SK-N-MC (cell line): ENCODE results near the gene RWDD1.

Experiments
- DNase-seq: peaks from one replicate; pipeline ENCODE4 v3.0.0-alpha.2; 2011; ENCODE audit warnings: low read depth, low spot score
- H3K27ac ChIP-seq: fragments of 200-600 bp; sonication (generic); 2 replicates; pipeline ENCODE4 v1.5.1; 2016; ENCODE audit warnings: mixed run types
- H3K36me3 ChIP-seq: fragments of 200-600 bp; sonication (generic); 2 replicates; pipeline ENCODE4 v1.6.1; 2017; ENCODE audit warnings: antibody characterized with exemption, low read length, mixed read lengths; ENCODE audit not compliant: insufficient read depth
- H3K4me3 ChIP-seq: fragments of 200-600 bp; sonication (generic); 2 replicates; pipeline ENCODE4 v1.5.1; 2016
- H3K9ac ChIP-seq: fragments of 200-600 bp; sonication (generic); 2 replicates; pipeline ENCODE4 v1.8.0; 2017; ENCODE audit warnings: mixed run types, mixed read lengths; ENCODE audit not compliant: insufficient read length
- H3K9me3 ChIP-seq: fragments of 200-600 bp; sonication (generic); 2 replicates; pipeline ENCODE4 v1.6.1; 2017; ENCODE audit warnings: low read depth, mild to moderate bottlenecking, antibody characterized with exemption, low read length, moderate library complexity, mixed read lengths
- EZH2 ChIP-seq: fragments of 200-600 bp; sonication (generic); IDR thresholded peaks from one replicate; pipeline ENCODE4 v1.6.1; 2017; ENCODE audit warnings: antibody characterized with exemption
- FOXP2 ChIP-seq: optimal IDR thresholded peaks from 2 replicates; pipeline ENCODE3; 2011; ENCODE audit warnings: mild to moderate bottlenecking, moderate library complexity; ENCODE audit not compliant: insufficient read depth; ENCODE audit errors: extremely low read length, control extremely low read depth
- POLR2AphosphoS5 ChIP-seq: IDR thresholded peaks from 2 replicates; pipeline ENCODE4 v1.6.1; 2012; ENCODE audit warnings: mild to moderate bottlenecking, low read depth, low read length, borderline replicate concordance

RWDD1 gene

DNA sequence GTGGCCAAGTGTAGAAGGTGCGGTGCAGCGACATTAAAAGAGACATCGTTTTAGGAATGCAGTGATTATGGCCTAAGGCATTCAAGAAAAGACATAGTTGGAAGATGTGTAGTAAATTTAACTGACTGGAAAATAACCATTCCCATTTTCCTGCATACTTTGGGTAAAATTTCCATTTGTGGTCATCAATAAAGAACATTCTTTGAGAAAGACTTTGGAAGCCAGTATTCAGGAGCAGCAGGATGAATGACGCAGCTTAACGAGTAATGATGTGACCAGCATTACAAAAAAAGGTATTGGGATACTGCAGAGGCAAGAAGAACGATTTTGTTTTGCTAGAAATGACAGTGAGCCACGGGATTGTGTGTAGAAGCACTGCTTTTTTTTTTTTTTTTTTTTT is 7.0 kb upstream of the RWDD1 start:
- DNase-seq: no peak
- H3K4me3 ChIP-seq: no peak overlapping the region

GRCh38 chr6:116564921-116565872 is 6.1 kb upstream of the RWDD1 start:
- Histone ChIP-seq H3K36me3 (no peaks in the 10 kb centered on the region), H3K27ac (no peak overlapping the region), H3K9me3 (no peaks in the 10 kb centered on the region), H3K9ac (no peak overlapping the region), H3K4me3 (no peak overlapping the region)
- no peak for DNase-seq
- TF ChIP-seq FOXP2: no peak
- TF ChIP-seq POLR2AphosphoS5: no peak
- no peak for TF ChIP-seq EZH2

More for the DNA sequence above, 7.0 kb upstream of the RWDD1 start:
- TF ChIP-seq FOXP2 (no peak), EZH2 (no peak), POLR2AphosphoS5 (no peak)
- H3K27ac ChIP-seq: no peak overlapping the region
- H3K9ac ChIP-seq: no peak overlapping the region
- H3K9me3 ChIP-seq: no peaks in the 10 kb centered on the region
- H3K36me3 ChIP-seq: no peaks in the 10 kb centered on the region

DNA sequence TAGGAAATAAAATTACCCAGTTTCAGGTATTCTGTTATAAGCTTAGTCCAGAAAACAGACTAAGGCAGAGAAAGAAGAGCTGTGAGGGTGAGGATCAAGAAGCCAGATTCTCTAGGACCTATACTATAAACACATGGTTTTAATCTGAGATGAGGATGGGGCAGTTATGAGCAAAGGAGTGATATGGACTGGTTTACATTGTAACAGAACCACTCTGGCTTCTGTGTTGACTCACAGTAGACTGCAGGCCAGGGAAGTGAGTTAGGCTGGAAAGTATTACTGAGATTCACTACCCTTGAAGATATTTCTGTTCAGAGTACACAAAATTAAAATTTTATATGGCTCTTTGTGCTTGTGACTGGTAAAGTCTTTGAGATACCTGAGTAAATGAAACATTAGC is 3.2 kb upstream of the RWDD1 start:
- Histone ChIP-seq H3K9ac (no peak overlapping the region), H3K9me3 (no peaks in the 10 kb centered on the region), H3K4me3 (no peak overlapping the region), H3K27ac (no peak overlapping the region), H3K36me3 (no peaks in the 10 kb centered on the region)
- TF ChIP-seq EZH2 (no peak), FOXP2 (no peak), POLR2AphosphoS5 (no peak)
- no peak for DNase-seq

- Histone ChIP-seq H3K9me3 (no peaks in the 10 kb centered on the region), H3K36me3 (peaks cover 4% of the 10 kb centered on the region), H3K9ac (peak overlapping the region; percentile 94), H3K4me3 (no peak overlapping the region), H3K27ac (no peak overlapping the region)
- no peak for TF ChIP-seq FOXP2
- TF ChIP-seq POLR2AphosphoS5: no peak
- no peak for TF ChIP-seq EZH2
- no peak for DNase-seq
These were observed 2.2 kb upstream of the RWDD1 start for GRCh38 chr6:116568821-116569755.

- peaks cover 26% of the 10 kb centered on the region for H3K36me3 ChIP-seq
- no peaks in the 10 kb centered on the region for H3K9me3 ChIP-seq
- H3K9ac ChIP-seq: peak overlapping the region; percentile 94
- DNase-seq: no peak
- H3K4me3 ChIP-seq: peak overlapping the region; percentile 84
- peak overlapping the region; percentile 63 for H3K27ac ChIP-seq
- TF ChIP-seq POLR2AphosphoS5 (no peak), FOXP2 (no peak), EZH2 (no peak)
These were observed 338 bp downstream of the RWDD1 start for GRCh38 chr6:116571683-116572000.

DNA sequence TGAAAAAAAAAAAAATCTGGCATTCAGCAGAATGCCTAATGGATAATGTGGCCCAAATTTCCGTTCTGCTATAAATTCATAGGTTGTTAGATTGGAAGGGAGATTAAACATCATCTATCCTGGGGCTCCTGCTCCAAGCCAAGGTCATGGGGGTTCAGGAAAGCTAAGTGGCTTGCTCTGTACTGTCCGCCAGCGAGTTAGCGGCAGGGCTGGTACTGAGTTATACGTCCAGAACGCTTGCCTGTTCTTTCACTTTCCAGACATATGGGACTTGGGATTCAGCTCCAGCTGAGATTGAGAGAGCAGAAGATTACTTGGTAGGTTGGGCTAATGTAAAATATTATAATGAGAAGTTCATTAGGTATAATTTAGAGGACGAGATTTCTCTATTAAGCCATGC is 858 bp downstream of the RWDD1 start:
- TF ChIP-seq POLR2AphosphoS5 (no peak), FOXP2 (no peak), EZH2 (no peak)
- Histone ChIP-seq H3K9me3 (no peaks in the 10 kb centered on the region), H3K36me3 (peaks cover 31% of the 10 kb centered on the region), H3K9ac (peak overlapping the region; percentile 94), H3K4me3 (peak overlapping the region; percentile 84), H3K27ac (no peak overlapping the region)
- DNase-seq: no peak

GRCh38 chr6:116575227-116575626 is 3.9 kb downstream of the RWDD1 start:
- TF ChIP-seq FOXP2 (no peak), EZH2 (no peak)
- no peak for DNase-seq
- Histone ChIP-seq H3K4me3 (no peak overlapping the region), H3K36me3 (peaks cover 43% of the 10 kb centered on the region), H3K9ac (no peak overlapping the region), H3K9me3 (no peaks in the 10 kb centered on the region), H3K27ac (no peak overlapping the region)

GRCh38 chr6:116577486-116577885 is 6.2 kb downstream of the RWDD1 start:
- Histone ChIP-seq H3K9me3 (no peaks in the 10 kb centered on the region), H3K4me3 (no peak overlapping the region), H3K9ac (no peak overlapping the region), H3K27ac (no peak overlapping the region), H3K36me3 (peaks cover 57% of the 10 kb centered on the region)
- no peak for DNase-seq
- TF ChIP-seq FOXP2 (no peak), EZH2 (no peak), POLR2AphosphoS5 (no peak)

- no peak for DNase-seq
- no peaks in the 10 kb centered on the region for H3K9me3 ChIP-seq
- H3K27ac ChIP-seq: no peak overlapping the region
- TF ChIP-seq FOXP2: no peak
- TF ChIP-seq EZH2: no peak
- no peak for TF ChIP-seq POLR2AphosphoS5
- H3K4me3 ChIP-seq: no peak overlapping the region
- H3K9ac ChIP-seq: no peak overlapping the region
- peaks cover 57% of the 10 kb centered on the region for H3K36me3 ChIP-seq
These were observed 7.0 kb downstream of the RWDD1 start for GRCh38 chr6:116578335-116578734.
